ENCODE data around the gene TMEM39B. TPM values are rescaled to one million over a fixed set of nuclear protein-coding genes. Genes with fewer than 3 reads are reported as not detected.
"Not testable (repeated sequence)": the region's sequence is repeated elsewhere in the genome, so short reads cannot be mapped to it uniquely, and the experiment has no call there.

Gene TMEM39B
- total RNA-seq, 1 experiment from 2014 or later: 4.3 TPM

GRCh38 chr1:32111789-32112188 is 39.0 kb downstream of the TMEM39B start:
- no peak for DNase-seq (ENCODE audit: low read depth)

GRCh38 chr1:32112806-32113375 is 40.2 kb downstream of the TMEM39B start:
- DNase-seq (ENCODE audit: low read depth): no peak

- not testable (repeated sequence) for DNase-seq (ENCODE audit: low read depth)
Observed at GRCh38 chr1:32113436-32113835, 40.7 kb downstream of the TMEM39B start.

GRCh38 chr1:32114420-32114819 is 41.7 kb downstream of the TMEM39B start:
- no peak for DNase-seq (ENCODE audit: low read depth)

- DNase-seq (ENCODE audit: low read depth): no peak
Observed at GRCh38 chr1:32115496-32115895, 42.8 kb downstream of the TMEM39B start.

- no peak for DNase-seq (ENCODE audit: low read depth)
Observed at GRCh38 chr1:32116531-32116930, 43.8 kb downstream of the TMEM39B start.

GRCh38 chr1:32122151-32122550 is 49.4 kb downstream of the TMEM39B start:
- DNase-seq (ENCODE audit: low read depth): no peak

- DNase-seq (ENCODE audit: low read depth): not testable (repeated sequence)
Observed at GRCh38 chr1:32123361-32123760, 50.6 kb downstream of the TMEM39B start.

- DNase-seq (ENCODE audit: low read depth): no peak
Observed at GRCh38 chr1:32125313-32125712, 52.6 kb downstream of the TMEM39B start.

GRCh38 chr1:32126770-32127169 is 54.0 kb downstream of the TMEM39B start:
- no peak for DNase-seq (ENCODE audit: low read depth)

GRCh38 chr1:32127409-32128198 is 54.9 kb downstream of the TMEM39B start:
- no peak for DNase-seq (ENCODE audit: low read depth)

GRCh38 chr1:32128479-32128878 is 55.7 kb downstream of the TMEM39B start:
- no peak for DNase-seq (ENCODE audit: low read depth)

- DNase-seq (ENCODE audit: low read depth): no peak
Observed at GRCh38 chr1:32128964-32129363, 56.2 kb downstream of the TMEM39B start.

- not testable (repeated sequence) for DNase-seq (ENCODE audit: low read depth)
Observed at GRCh38 chr1:32133950-32134280, 61.2 kb downstream of the TMEM39B start.

- DNase-seq (ENCODE audit: low read depth): no peak
Observed at GRCh38 chr1:32137111-32137510, 64.4 kb downstream of the TMEM39B start.

GRCh38 chr1:32138965-32139364 is 66.2 kb downstream of the TMEM39B start:
- no peak for DNase-seq (ENCODE audit: low read depth)

- DNase-seq (ENCODE audit: low read depth): peak; percentile 51
Observed at GRCh38 chr1:32142446-32143301, 69.9 kb downstream of the TMEM39B start.

- DNase-seq (ENCODE audit: low read depth): not testable (repeated sequence)
Observed at GRCh38 chr1:32143302-32143695, 70.6 kb downstream of the TMEM39B start.

GRCh38 chr1:32144033-32144432 is 71.3 kb downstream of the TMEM39B start:
- DNase-seq (ENCODE audit: low read depth): no peak

GRCh38 chr1:32147799-32148198 is 75.1 kb downstream of the TMEM39B start:
- DNase-seq (ENCODE audit: low read depth): not testable (repeated sequence)

GRCh38 chr1:32150847-32151246 is 78.1 kb downstream of the TMEM39B start:
- peak; percentile 13 for DNase-seq (ENCODE audit: low read depth)

- DNase-seq (ENCODE audit: low read depth): peak; percentile 62
Observed at GRCh38 chr1:32151319-32151787, 78.6 kb downstream of the TMEM39B start.

Data from Daoy (cell line).